Measurements from ENCODE around the gene ECE1.
"Not testable (repeated sequence)": the region's sequence is repeated elsewhere in the genome, so short reads cannot be mapped to it uniquely, and the experiment has no call there.

The ECE1 gene

GRCh38 chr1:21192871-21193270 lies 97.4 kb downstream of the ECE1 start:
- TF ChIP-seq, protein P1, sequence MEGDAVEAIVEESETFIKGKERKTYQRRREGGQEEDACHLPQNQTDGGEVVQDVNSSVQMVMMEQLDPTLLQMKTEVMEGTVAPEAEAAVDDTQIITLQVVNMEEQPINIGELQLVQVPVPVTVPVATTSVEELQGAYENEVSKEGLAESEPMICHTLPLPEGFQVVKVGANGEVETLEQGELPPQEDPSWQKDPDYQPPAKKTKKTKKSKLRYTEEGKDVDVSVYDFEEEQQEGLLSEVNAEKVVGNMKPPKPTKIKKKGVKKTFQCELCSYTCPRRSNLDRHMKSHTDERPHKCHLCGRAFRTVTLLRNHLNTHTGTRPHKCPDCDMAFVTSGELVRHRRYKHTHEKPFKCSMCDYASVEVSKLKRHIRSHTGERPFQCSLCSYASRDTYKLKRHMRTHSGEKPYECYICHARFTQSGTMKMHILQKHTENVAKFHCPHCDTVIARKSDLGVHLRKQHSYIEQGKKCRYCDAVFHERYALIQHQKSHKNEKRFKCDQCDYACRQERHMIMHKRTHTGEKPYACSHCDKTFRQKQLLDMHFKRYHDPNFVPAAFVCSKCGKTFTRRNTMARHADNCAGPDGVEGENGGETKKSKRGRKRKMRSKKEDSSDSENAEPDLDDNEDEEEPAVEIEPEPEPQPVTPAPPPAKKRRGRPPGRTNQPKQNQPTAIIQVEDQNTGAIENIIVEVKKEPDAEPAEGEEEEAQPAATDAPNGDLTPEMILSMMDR (IDR thresholded peaks at IDR 0.05; ENCODE audit: borderline replicate concordance, insufficient read depth, low read depth, low read length), result no peak
- no peak overlapping the region for H3K4me3 ChIP-seq (ENCODE audit: low read depth, low read length)

DNA sequence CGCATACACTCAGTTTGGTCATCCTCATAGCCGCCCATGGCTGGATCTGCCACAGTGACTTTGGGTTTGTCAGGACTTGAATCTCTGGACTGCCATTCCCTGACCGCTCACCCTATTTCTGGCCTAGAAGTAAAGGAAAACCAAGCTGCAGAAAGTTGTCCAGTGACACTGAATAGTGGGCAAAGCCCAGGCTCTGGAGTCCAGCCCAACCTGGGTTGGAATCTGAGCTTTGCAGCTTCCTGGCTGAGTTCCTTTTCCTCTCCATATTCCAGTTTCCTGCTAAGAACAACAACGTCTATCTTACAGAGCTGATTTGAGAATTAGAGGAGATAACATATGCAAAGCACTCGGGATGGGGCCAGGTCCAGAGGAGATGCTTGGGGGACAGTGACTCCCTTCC lies 98.0 kb downstream of the ECE1 start:
- TF ChIP-seq, protein P1 (IDR thresholded peaks at IDR 0.05; ENCODE audit: borderline replicate concordance, insufficient read depth, low read depth, low read length), result no peak

GRCh38 chr1:21190771-21191170 lies 99.5 kb downstream of the ECE1 start:
- H3K4me3 ChIP-seq (ENCODE audit: low read depth, low read length), result not testable (repeated sequence)

More for the DNA sequence above, 98.0 kb downstream of the ECE1 start:
- no peak overlapping the region for H3K4me3 ChIP-seq (ENCODE audit: low read depth, low read length)

DNA sequence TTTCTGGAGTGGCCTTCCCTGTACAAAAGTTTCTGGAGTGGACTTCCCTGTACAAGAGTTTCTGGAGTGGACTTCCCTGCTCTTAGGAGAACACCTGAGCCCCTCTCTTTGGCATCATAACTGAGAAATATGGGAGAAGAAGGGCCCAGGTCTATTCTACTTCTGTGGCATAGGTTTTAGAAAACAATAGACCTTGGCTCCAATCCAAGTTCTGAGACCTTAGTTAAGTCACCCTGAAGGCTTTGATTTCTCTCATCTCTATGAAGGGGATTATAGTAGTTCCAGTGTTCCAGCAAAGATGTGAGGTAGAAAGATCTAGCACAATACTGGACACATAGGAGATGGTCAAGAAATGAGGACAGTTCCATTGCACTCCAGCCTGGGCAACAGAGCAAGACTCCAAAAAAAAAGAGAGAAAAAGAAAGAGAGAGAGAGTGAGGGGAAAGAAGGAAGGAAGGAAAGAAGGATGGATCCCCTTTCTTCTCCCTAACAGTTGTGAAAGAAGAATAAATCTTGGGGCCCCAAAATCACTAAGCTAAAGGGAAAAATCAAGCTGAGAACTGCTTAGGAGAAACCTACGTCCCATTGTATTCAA lies 100.3 kb downstream of the ECE1 start:
- no peak overlapping the region for H3K4me3 ChIP-seq (ENCODE audit: low read depth, low read length)
- TF ChIP-seq, protein P1 (IDR thresholded peaks at IDR 0.05; ENCODE audit: borderline replicate concordance, insufficient read depth, low read depth, low read length), result no peak

DNA sequence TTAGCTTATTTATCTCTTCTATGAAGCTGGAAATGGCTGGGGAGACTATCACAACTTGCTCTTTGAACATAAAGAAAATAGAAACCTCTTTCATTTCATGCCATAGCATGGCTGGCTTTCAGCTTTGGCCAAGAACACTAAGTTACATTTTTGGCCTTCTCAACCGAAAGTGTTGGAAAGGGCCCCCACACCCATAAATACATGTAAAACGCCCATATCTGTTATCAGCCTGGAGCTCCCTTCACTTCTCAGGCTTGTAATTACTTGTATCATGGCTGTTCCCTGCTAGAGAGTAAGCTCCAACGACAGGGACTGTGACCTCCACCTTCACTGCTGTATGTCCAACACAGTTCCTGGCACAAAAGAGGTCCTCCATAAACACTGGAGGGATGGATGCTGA lies 100.8 kb downstream of the ECE1 start:
- TF ChIP-seq, protein P1 (IDR thresholded peaks at IDR 0.05; ENCODE audit: borderline replicate concordance, insufficient read depth, low read depth, low read length), result no peak
- no peak overlapping the region for H3K4me3 ChIP-seq (ENCODE audit: low read depth, low read length)

DNA sequence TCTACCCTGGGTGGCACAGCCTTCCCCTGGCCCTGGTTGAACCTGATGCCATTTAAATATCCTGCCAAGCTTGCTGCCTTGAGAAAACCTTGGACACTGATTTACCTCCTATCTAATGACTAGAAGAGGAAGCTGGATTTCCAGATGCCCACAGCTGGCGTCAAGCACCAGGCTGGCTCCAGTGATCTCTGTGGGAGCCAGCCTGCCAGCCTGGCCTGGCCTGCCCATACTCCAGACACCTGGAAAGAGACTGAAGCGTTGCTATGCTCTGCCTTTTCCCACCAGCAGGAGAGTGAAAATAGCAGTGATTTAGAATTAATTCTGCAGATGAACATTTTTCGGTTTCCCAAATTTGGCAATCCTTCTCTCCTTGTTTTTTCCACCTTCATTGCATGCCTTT lies 102.0 kb downstream of the ECE1 start:
- TF ChIP-seq, protein P1 (IDR thresholded peaks at IDR 0.05; ENCODE audit: borderline replicate concordance, insufficient read depth, low read depth, low read length), result no peak
- no peak overlapping the region for H3K4me3 ChIP-seq (ENCODE audit: low read depth, low read length)

DNA sequence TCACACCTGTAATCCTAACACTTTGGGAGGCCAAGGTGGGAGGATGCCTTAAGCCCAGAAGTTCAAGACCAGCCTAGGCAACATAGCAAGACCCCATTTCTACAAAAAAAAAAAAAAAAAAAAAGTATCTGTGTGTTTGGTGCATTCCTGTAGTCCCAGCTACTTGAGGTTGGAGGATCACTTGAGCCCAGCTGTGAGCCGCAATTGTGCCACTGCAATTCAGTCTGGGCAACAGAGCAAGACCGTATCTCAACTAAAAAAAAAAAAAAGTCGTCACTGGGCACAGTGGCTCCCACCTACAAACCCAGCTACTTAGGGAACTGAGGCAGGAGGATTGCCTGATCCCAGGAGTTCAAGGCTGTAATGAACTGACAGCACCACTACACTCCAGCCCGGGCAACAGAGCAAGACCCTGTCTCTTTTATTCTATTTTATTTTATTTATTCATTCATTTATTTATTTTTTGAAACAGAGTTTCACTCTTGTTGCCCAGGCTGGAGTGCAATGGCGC lies 105.0 kb downstream of the ECE1 start:
- H3K4me3 ChIP-seq (ENCODE audit: low read depth, low read length), result no peak overlapping the region

More for the DNA sequence above, 105.0 kb downstream of the ECE1 start:
- TF ChIP-seq, protein P1 (IDR thresholded peaks at IDR 0.05; ENCODE audit: borderline replicate concordance, insufficient read depth, low read depth, low read length), result no peak

Data from GM12875 (cell line).